Spinal cord (tissue), 10 donors: ENCODE data around the gene RHOH. TPM values are rescaled to one million over a fixed set of nuclear protein-coding genes. Genes with fewer than 3 reads are reported as not detected.
"Not testable (repeated sequence)": the region's sequence is repeated elsewhere in the genome, so short reads cannot be mapped to it uniquely, and the experiment has no call there.

Experiments
- DNase-seq, 6 donors: peaks; one replicate each; pipeline versions ENCODE4 v3.0.0 to v3.0.0-alpha.2; 2013 to 2015; ENCODE audit warnings: low spot score in 6 of 6, low read depth in 4 of 6
- H3K27ac ChIP-seq: one replicate; pipeline ENCODE4 v1.5.1; 2013; ENCODE audit warnings: low read depth, low read length, control low read depth
- H3K27me3 ChIP-seq: one replicate; pipeline ENCODE4 v1.6.1; 2013; ENCODE audit warnings: low read length; ENCODE audit not compliant: control insufficient read depth, insufficient read depth
- H3K36me3 ChIP-seq: one replicate; pipeline ENCODE4 v1.6.1; 2013; ENCODE audit warnings: low read length; ENCODE audit not compliant: control insufficient read depth, insufficient read depth
- H3K4me1 ChIP-seq: one replicate; pipeline ENCODE4 v1.6.1; 2013; ENCODE audit warnings: low read length; ENCODE audit not compliant: control insufficient read depth, insufficient read depth
- H3K4me3 ChIP-seq: one replicate; pipeline ENCODE4 v1.5.1; 2013; ENCODE audit warnings: low read depth, low read length, control low read depth
- H3K9me3 ChIP-seq: one replicate; pipeline ENCODE4 v1.6.1; 2013; ENCODE audit warnings: low read length; ENCODE audit not compliant: control insufficient read depth, insufficient read depth
- WGBS: methylation state at CpG from one replicate; pipeline ENCODE4 v1.1.5; 2013; ENCODE audit warnings: missing lambda C conversion rate; ENCODE audit not compliant: insufficient coverage; 5-methylcytosine and 5-hydroxymethylcytosine counted together
- polyA plus RNA-seq, 2 donors: library from polyadenylated mRNA; unstranded; fragments of 120-200 nt; gene quantifications; one replicate each; pipeline ENCODE4 v1.2.1, GENCODE V29; 2013; ENCODE audit not compliant: insufficient read length in 2 of 2
- total RNA-seq, 2 donors: library from RNA; depleted of rRNA in 1 of 2; stranded (reverse); fragments of 120-200 nt in 1 of 2; fragments of >200 nt in 1 of 2; gene quantifications; one replicate each; pipeline versions ENCODE4 v1.2.3 to v1.2.4, GENCODE V29; 2013 to 2014
- donor health status: healthy.

RHOH gene
- total and polyA plus RNA-seq, 4 donors = 1.1 to 3.1 (median 1.5) TPM

- Histone ChIP-seq H3K4me3 (no peak overlapping the region), H3K36me3 (no peaks in the 10 kb centered on the region), H3K27ac (no peak overlapping the region), H3K9me3 (no peaks in the 10 kb centered on the region), H3K27me3 (no peaks in the 10 kb centered on the region), H3K4me1 (peaks cover 5% of the 10 kb centered on the region)
- DNase-seq = no peak
- WGBS = 87% methylated on average over 3 of the region's 4 CpGs
Observed at GRCh38 chr4:40265910-40266274, 69.1 kb downstream of the RHOH start.

- no peak overlapping the region for H3K4me3 ChIP-seq
- DNase-seq = no peak
- H3K27ac ChIP-seq = no peak overlapping the region
- H3K36me3 ChIP-seq = no peaks in the 10 kb centered on the region
- peaks cover 5% of the 10 kb centered on the region for H3K4me1 ChIP-seq
- no peaks in the 10 kb centered on the region for H3K27me3 ChIP-seq
- WGBS = no CpG with 5 or more reads among the region's 1 CpG
- H3K9me3 ChIP-seq = no peaks in the 10 kb centered on the region
Observed at GRCh38 chr4:40269133-40269532, 72.3 kb downstream of the RHOH start.

GRCh38 chr4:40270609-40271008 is 73.8 kb downstream of the RHOH start:
- no peaks in the 10 kb centered on the region for H3K36me3 ChIP-seq
- H3K4me3 ChIP-seq = no peak overlapping the region
- no peaks in the 10 kb centered on the region for H3K27me3 ChIP-seq
- no peaks in the 10 kb centered on the region for H3K9me3 ChIP-seq
- no peak for DNase-seq
- 100% methylated on average over 6 of the region's 12 CpGs for WGBS
- no peak overlapping the region for H3K27ac ChIP-seq
- no peaks in the 10 kb centered on the region for H3K4me1 ChIP-seq

- Histone ChIP-seq H3K9me3 (no peaks in the 10 kb centered on the region), H3K4me3 (no peak overlapping the region), H3K4me1 (no peaks in the 10 kb centered on the region), H3K27me3 (no peaks in the 10 kb centered on the region), H3K36me3 (no peaks in the 10 kb centered on the region), H3K27ac (no peak overlapping the region)
- DNase-seq = no peak
- 80% methylated on average over 2 of the region's 3 CpGs for WGBS
Observed at GRCh38 chr4:40275065-40275730, 78.4 kb downstream of the RHOH start.

- no peaks in the 10 kb centered on the region for H3K27me3 ChIP-seq
- no peak overlapping the region for H3K4me3 ChIP-seq
- no peak for DNase-seq
- H3K27ac ChIP-seq = no peak overlapping the region
- H3K36me3 ChIP-seq = no peaks in the 10 kb centered on the region
- WGBS = 86% methylated on average over 2 of the region's 4 CpGs
- no peaks in the 10 kb centered on the region for H3K4me1 ChIP-seq
- H3K9me3 ChIP-seq = no peaks in the 10 kb centered on the region
Observed at GRCh38 chr4:40276546-40276945, 79.7 kb downstream of the RHOH start.

- Histone ChIP-seq H3K36me3 (no peaks in the 10 kb centered on the region), H3K27me3 (no peaks in the 10 kb centered on the region), H3K27ac (no peak overlapping the region), H3K4me3 (no peak overlapping the region), H3K9me3 (no peaks in the 10 kb centered on the region), H3K4me1 (peaks cover 2% of the 10 kb centered on the region)
- DNase-seq = no peak
- WGBS = 71% methylated on average over 1 of the region's 2 CpGs
Observed at GRCh38 chr4:40280586-40280985, 83.8 kb downstream of the RHOH start.

- 100% methylated on average over 1 of the region's 3 CpGs for WGBS
- no peak overlapping the region for H3K4me3 ChIP-seq
- no peaks in the 10 kb centered on the region for H3K27me3 ChIP-seq
- H3K27ac ChIP-seq = no peak overlapping the region
- H3K36me3 ChIP-seq = no peaks in the 10 kb centered on the region
- H3K9me3 ChIP-seq = no peaks in the 10 kb centered on the region
- no peak for DNase-seq
- peaks cover 4% of the 10 kb centered on the region for H3K4me1 ChIP-seq
Observed at GRCh38 chr4:40281099-40281498, 84.3 kb downstream of the RHOH start.

- H3K27ac ChIP-seq = no peak overlapping the region
- 92% methylated on average over 4 of the region's 5 CpGs for WGBS
Observed at GRCh38 chr4:40281913-40282312, 85.1 kb downstream of the RHOH start.

GRCh38 chr4:40282857-40283256 is 86.0 kb downstream of the RHOH start:
- not testable (repeated sequence) for H3K27me3 ChIP-seq, H3K27ac ChIP-seq, DNase-seq, H3K4me3 ChIP-seq, H3K9me3 ChIP-seq, H3K36me3 ChIP-seq, H3K4me1 ChIP-seq
- WGBS = 87% methylated on average over 4 of the region's 7 CpGs

More at GRCh38 chr4:40281913-40282312, 85.1 kb downstream of the RHOH start:
- Histone ChIP-seq H3K9me3 (no peaks in the 10 kb centered on the region), H3K36me3 (no peaks in the 10 kb centered on the region), H3K4me3 (no peak overlapping the region), H3K27me3 (no peaks in the 10 kb centered on the region), H3K4me1 (peaks cover 4% of the 10 kb centered on the region)
- no peak for DNase-seq

- H3K4me1 ChIP-seq = peaks cover 4% of the 10 kb centered on the region
- H3K27me3 ChIP-seq = no peaks in the 10 kb centered on the region
- no peaks in the 10 kb centered on the region for H3K36me3 ChIP-seq
- H3K27ac ChIP-seq = no peak overlapping the region
- H3K4me3 ChIP-seq = no peak overlapping the region
- DNase-seq = no peak
- 82% methylated on average over 3 of the region's 10 CpGs for WGBS
- H3K9me3 ChIP-seq = no peaks in the 10 kb centered on the region
Observed at GRCh38 chr4:40283413-40283812, 86.6 kb downstream of the RHOH start.
